Measurements from ENCODE around the gene ABHD11. TPM values are rescaled to one million over a fixed set of nuclear protein-coding genes. Genes with fewer than 3 reads are reported as not detected.
A peak's percentile ranks its signal among the peaks of the same experiment; 100 is the strongest.

The ABHD11 gene
- total and polyA plus RNA-seq, 11 donors, result 17.9 to 36.9 (median 25.0) TPM

GRCh38 chr7:73704640-73705550 is 33.7 kb downstream of the ABHD11 start:
- Histone ChIP-seq H3K9me3 (no peaks in the 10 kb centered on the region), H3K36me3 (peaks cover 0 to 7% (median 0%) of the 10 kb centered on the region in 9 donors), H3K27me3 (no peaks in the 10 kb centered on the region), H3K4me1 (peaks cover 0 to 6% (median 0%) of the 10 kb centered on the region in 12 donors), H3K27ac (peak overlapping the region in 1 of 12 donors; percentile 55), H3K4me3 (no peak overlapping the region)
- peak in 1 of 5 donors; percentile 45 for DNase-seq
- TF ChIP-seq POLR2A (IDR thresholded peaks at IDR 0.05), result no peak
- TF ChIP-seq CTCF (IDR thresholded peaks at IDR 0.05), result no peak
- no peak for ATAC-seq
- WGBS, 4 donors, result 81 to 90% (median 84%) methylated on average over 16 to 23 of the region's 23 CpGs
- intact Hi-C loops (cut with DNase I), result no loop called here

GRCh38 chr7:73703757-73704639 is 34.6 kb downstream of the ABHD11 start:
- DNase-seq (peak in 2 of 5 donors; percentile 47 to 67), ATAC-seq (peak in 3 of 4 donors; percentile 44 to 72 (median 51))
- peaks cover 0 to 6% (median 0%) of the 10 kb centered on the region in 12 donors for H3K4me1 ChIP-seq
- no peaks in the 10 kb centered on the region for H3K9me3 ChIP-seq
- intact Hi-C loops (cut with DNase I), result no loop called here
- TF ChIP-seq CTCF (IDR thresholded peaks at IDR 0.05) (no peak), POLR2A (IDR thresholded peaks at IDR 0.05) (no peak)
- H3K4me3 ChIP-seq, result peak overlapping the region in 6 of 12 donors; percentile 7 to 33 (median 20)
- peak overlapping the region in 1 of 12 donors; percentile 55 for H3K27ac ChIP-seq
- WGBS, 4 donors, result 32 to 60% (median 46%) methylated on average over 20 to 45 of the region's 45 CpGs
- no peaks in the 10 kb centered on the region for H3K27me3 ChIP-seq
- peaks cover 0 to 16% (median 6%) of the 10 kb centered on the region in 9 donors for H3K36me3 ChIP-seq

GRCh38 chr7:73703225-73703624 is 35.4 kb downstream of the ABHD11 start:
- Histone ChIP-seq H3K27ac (no peak overlapping the region), H3K36me3 (peaks cover 0 to 24% (median 13%) of the 10 kb centered on the region in 9 donors), H3K4me3 (no peak overlapping the region), H3K27me3 (no peaks in the 10 kb centered on the region), H3K9me3 (no peaks in the 10 kb centered on the region), H3K4me1 (peaks cover 0 to 6% (median 0%) of the 10 kb centered on the region in 12 donors)
- no peak for ATAC-seq
- DNase-seq, result no peak
- intact Hi-C loops (cut with DNase I), result no loop called here
- WGBS, 4 donors, result 74 to 78% (median 76%) methylated on average over 13 of the region's 13 CpGs
- no peak for TF ChIP-seq CTCF (IDR thresholded peaks at IDR 0.05)
- TF ChIP-seq POLR2A (IDR thresholded peaks at IDR 0.05), result no peak

Data from heart left ventricle (tissue), 16 donors.